Cardiac fibroblast (primary cell): Measurements from ENCODE around the gene PROM1.

Experiments
- DNase-seq, 2 donors: peaks; one replicate each; pipeline versions ENCODE4 v3.0.0 to v3.0.0-alpha.2; 2010; ENCODE audit warnings: low read depth in 2 of 2
- H3K4me3 ChIP-seq, 2 donors: replicated peaks in 1 of 2; 1 replicate in 1 of 2; 2 replicates in 1 of 2; pipeline ENCODE4 v1.5.1; 2011; ENCODE audit warnings: low read depth in 2 of 2, low read length in 2 of 2, mild to moderate bottlenecking in 2 of 2, moderate library complexity in 1 of 2
- TF ChIP-seq, protein P1 (sequence below): IDR thresholded peaks from one replicate; pipeline ENCODE4 v1.5.1; 2011; ENCODE audit warnings: low read depth, mild to moderate bottlenecking, low read length, inconsistent platforms

PROM1 gene

DNA sequence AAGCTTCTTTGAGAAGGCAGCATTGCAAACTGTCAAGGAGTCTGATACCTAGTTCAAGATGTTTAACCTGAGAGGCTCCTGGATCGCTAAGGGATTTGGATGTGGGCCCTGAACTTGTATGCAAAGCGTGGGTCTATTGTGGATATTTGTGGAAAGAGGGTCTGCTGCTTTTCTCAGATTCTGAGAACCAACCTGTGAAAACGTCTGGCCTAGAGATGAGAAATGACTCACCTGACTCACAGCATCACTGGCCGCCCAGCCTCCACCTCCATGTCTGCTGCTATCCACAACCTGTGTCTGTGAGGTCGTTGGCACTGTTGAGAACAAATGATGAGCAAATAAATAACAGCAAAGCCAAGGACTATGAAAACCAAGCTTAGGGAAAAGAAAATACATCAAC, 33.3 kb upstream of the PROM1 start:
- DNase-seq: no peak
- H3K4me3 ChIP-seq: no peak overlapping the region
- TF ChIP-seq, protein P1, sequence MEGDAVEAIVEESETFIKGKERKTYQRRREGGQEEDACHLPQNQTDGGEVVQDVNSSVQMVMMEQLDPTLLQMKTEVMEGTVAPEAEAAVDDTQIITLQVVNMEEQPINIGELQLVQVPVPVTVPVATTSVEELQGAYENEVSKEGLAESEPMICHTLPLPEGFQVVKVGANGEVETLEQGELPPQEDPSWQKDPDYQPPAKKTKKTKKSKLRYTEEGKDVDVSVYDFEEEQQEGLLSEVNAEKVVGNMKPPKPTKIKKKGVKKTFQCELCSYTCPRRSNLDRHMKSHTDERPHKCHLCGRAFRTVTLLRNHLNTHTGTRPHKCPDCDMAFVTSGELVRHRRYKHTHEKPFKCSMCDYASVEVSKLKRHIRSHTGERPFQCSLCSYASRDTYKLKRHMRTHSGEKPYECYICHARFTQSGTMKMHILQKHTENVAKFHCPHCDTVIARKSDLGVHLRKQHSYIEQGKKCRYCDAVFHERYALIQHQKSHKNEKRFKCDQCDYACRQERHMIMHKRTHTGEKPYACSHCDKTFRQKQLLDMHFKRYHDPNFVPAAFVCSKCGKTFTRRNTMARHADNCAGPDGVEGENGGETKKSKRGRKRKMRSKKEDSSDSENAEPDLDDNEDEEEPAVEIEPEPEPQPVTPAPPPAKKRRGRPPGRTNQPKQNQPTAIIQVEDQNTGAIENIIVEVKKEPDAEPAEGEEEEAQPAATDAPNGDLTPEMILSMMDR: no peak

DNA sequence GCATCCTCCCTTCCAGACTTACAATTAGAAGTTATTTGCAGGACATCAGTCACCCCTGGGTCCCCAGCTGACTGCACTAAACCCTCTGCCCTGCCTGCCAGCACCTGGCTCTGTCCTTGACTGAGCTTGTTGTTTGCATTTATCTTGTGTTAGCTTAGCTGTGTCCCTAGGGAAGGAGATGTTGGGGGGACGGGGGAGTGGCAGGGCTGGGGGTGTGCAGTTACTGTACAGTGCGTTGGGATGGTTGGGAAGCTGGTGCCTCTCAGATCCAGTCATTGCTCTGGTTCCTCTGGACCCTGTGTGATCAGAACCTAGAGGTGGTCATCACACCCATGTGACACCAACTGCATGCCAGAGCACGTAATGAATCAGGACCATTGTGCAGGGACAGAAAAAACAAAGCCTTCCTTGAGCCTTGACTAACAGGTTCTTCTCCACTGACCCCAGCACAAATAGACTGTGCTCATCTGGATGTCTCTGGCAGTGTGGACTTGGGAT, 32.7 kb upstream of the PROM1 start:
- no peak for DNase-seq
- TF ChIP-seq, protein P1: no peak
- no peak overlapping the region for H3K4me3 ChIP-seq

DNA sequence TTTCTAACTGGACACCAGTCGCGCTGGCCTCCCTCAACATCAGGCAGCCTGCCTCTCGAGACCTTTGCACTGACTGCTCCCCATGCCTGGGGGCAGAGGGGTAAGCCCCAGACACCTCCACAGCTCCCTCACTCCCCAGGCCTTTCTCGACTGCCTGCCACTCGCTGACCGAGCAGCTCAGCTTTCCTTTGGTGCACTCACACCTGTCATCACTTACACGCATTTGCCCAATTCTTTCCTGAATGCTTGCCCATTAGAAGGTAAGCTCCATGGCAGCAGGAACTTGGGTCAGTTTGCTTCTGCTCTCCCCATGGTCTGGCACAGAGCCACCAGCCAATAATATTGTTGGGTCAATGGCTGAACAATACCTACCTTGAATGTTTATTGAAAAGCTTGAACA, 32.2 kb upstream of the PROM1 start:
- TF ChIP-seq, protein P1: no peak
- DNase-seq: no peak
- no peak overlapping the region for H3K4me3 ChIP-seq

DNA sequence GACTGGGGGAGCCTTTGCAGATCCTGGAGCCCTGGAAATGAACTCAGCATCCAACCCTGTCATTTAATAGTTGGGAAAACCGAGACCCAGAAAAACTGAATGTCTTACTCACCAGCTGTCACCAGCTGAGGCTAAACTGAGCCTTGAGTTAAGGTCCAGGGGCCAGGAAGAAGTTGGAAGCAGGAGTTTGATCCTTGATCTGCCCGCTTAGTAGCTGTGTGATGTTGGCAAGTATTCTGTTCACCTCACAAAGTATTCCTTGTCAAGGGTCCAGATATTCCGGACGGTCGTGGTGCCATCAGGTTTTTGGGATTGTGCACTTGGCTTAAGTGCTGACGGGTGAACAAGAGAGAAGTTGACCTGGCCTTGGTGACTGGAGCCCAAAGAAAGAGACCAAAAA, 30.7 kb upstream of the PROM1 start:
- DNase-seq: no peak
- H3K4me3 ChIP-seq: no peak overlapping the region
- TF ChIP-seq, protein P1: no peak

DNA sequence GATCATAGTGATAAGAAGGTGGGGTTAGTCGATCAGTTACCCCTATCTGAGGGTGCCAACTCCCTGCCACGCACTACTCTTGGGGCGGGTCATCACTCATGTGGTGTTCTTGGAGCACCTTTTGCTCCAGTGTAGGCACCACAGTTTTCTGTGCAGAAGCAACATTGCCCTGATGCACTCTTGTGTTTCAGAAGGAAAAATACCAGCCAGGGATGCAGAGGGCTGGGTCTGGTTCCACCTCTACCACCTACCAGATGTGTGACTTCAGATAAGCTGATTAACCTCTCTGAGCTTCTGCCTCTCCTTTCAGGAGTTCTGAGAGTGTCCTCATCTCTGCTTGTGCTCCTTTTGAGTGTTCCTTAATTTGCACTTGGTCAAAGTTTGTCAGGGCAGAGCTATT, 29.9 kb upstream of the PROM1 start:
- no peak for DNase-seq
- TF ChIP-seq, protein P1: no peak
- H3K4me3 ChIP-seq: no peak overlapping the region

DNA sequence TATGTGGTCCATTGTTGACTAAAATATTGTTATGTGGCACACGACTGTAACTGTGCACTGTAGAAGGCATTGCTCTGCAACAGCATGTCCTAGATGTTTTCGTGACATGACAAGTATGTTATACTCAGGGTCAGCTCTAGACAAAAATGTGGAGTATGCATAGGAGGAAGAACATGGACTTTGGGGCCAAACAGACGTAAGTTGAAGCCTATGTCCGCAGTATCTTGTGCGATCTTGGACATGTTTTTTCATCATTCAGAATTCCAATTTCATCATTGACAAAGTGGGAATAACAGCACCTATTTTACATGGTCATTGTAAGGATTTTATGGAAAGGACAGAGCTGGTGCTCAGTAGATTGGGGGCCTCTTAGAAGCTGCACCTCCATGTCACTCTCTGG, 27.7 kb upstream of the PROM1 start:
- H3K4me3 ChIP-seq: no peak overlapping the region
- DNase-seq: no peak
- TF ChIP-seq, protein P1: no peak

DNA sequence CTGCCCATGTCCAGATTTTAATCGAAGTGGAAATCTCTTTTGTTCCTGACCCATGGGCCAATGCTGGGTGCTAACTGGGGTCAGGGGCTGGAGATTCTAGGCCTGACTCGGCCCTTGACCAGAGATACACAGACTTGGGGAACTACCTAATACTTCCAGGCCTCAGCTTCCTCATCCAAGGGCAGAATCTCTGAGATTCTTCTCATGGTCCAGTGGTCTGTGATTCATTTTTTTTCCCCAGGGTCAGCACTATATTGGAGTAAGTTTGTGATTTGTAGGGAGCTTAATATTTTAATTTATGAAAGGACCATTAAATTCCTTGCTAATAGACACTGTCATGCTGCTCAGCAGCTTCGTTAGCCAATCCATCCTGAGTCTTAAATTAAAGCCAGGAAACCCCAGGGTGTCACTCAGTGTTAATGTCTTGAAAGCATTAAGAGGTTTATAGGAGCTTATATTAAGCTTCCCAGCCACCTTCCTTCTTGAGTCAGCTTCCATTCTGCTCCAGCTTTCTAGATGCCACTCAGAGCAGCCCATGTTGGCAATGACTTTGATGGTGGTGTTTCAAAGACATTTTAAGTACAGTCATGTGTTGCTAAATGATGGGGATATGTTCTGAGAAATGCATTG, 27.0 kb upstream of the PROM1 start:
- no peak overlapping the region for H3K4me3 ChIP-seq
- TF ChIP-seq, protein P1: no peak
- DNase-seq: no peak
